PC-9 (cell line): ENCODE results near the gene FUBP3.

Source experiments
- EZH2 ChIP-seq: fragments of 200-600 bp; sonication (generic); IDR thresholded peaks from 2 replicates; pipeline ENCODE4 v1.8.0; 2017; ENCODE audit warnings: antibody characterized with exemption, low read depth
- TF ChIP-seq, protein P1 (sequence below): fragments of 200-600 bp; sonication (generic); conservative IDR thresholded peaks from 2 replicates; pipeline ENCODE4 v1.6.1; 2017; ENCODE audit warnings: mixed run types, antibody characterized with exemption, mild to moderate bottlenecking, moderate library complexity

DNA sequence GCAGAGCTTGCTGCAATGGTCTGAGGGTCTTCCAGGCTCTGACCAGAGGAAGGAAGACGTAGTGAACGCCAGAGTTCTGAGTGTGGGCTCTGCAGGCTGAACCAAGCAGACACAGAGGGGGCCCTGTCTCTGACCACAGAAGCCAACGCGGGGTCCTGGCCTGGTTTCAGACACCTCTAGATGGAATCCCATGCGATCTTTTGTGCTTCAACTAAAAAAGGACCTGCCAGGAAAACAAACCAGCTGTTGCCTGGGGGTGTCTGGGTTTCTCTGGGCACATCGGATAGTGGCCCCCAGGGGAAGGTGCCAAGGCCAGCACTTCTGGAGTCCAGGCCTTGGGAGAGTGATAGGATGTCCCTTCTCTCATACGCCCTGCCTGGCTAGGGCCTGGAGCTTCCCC, 97.9 kb downstream of the FUBP3 start:
- TF ChIP-seq, protein P1, sequence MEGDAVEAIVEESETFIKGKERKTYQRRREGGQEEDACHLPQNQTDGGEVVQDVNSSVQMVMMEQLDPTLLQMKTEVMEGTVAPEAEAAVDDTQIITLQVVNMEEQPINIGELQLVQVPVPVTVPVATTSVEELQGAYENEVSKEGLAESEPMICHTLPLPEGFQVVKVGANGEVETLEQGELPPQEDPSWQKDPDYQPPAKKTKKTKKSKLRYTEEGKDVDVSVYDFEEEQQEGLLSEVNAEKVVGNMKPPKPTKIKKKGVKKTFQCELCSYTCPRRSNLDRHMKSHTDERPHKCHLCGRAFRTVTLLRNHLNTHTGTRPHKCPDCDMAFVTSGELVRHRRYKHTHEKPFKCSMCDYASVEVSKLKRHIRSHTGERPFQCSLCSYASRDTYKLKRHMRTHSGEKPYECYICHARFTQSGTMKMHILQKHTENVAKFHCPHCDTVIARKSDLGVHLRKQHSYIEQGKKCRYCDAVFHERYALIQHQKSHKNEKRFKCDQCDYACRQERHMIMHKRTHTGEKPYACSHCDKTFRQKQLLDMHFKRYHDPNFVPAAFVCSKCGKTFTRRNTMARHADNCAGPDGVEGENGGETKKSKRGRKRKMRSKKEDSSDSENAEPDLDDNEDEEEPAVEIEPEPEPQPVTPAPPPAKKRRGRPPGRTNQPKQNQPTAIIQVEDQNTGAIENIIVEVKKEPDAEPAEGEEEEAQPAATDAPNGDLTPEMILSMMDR = no peak
- TF ChIP-seq EZH2 = no peak
